H1 (cell line): ENCODE results near the gene GRB14. TPM values are rescaled to one million over a fixed set of nuclear protein-coding genes. Genes with fewer than 3 reads are reported as not detected.

Experiments
- CTCF ChIA-PET: fragments of 300-600 bp; sonication (Branson Sonifier 250); formaldehyde crosslinking; loops from one replicate; lab custom pipeline; 2021; ENCODE audit not compliant: partially characterized antibody; lab: Charles Lee
- POLR2A ChIA-PET: fragments of 300-600 bp; sonication (Branson Sonifier 250); formaldehyde crosslinking; loops from one replicate; lab custom pipeline; 2021; ENCODE audit warnings: inconsistent platforms; ENCODE audit not compliant: partially characterized antibody; lab: Charles Lee
- DNase-seq, 2 experiments: peaks; one replicate each; pipeline versions ENCODE4 v3.0.0 to v3.0.0-alpha.2; 2010 to 2022; ENCODE audit warnings: low spot score in 2 of 2, low read depth in 1 of 2, mixed read lengths in 1 of 2
- FAIRE-seq: peaks from 2 replicates; lab custom pipeline; 2011; peaks lifted over from hg19 to GRCh38; lab: Jason Lieb, UNC
- H2AFZ ChIP-seq: 2 replicates; pipeline ENCODE4 v1.8.1; 2012; ENCODE audit warnings: low read length, inconsistent platforms
- H2AK5ac ChIP-seq: 2 replicates; pipeline ENCODE4 v1.6.1; 2013; ENCODE audit warnings: low read depth, low read length
- H2BK120ac ChIP-seq: replicated peaks from 2 replicates; pipeline ENCODE3; 2013; ENCODE audit warnings: low read depth, low read length, inconsistent platforms
- H2BK12ac ChIP-seq: 2 replicates; pipeline ENCODE4 v1.6.1; 2013; ENCODE audit warnings: low read depth, low read length
- H2BK15ac ChIP-seq: 2 replicates; pipeline ENCODE4 v1.6.1; 2013; ENCODE audit warnings: low read length
- H2BK20ac ChIP-seq: 2 replicates; pipeline ENCODE4 v1.6.1; 2013; ENCODE audit warnings: low read length
- H2BK5ac ChIP-seq: 2 replicates; pipeline ENCODE4 v1.6.1; 2013; ENCODE audit warnings: low read depth, low read length
- H3K14ac ChIP-seq: 2 replicates; pipeline ENCODE4 v1.6.1; 2013; ENCODE audit warnings: inconsistent platforms; ENCODE audit not compliant: insufficient read length
- H3K18ac ChIP-seq: 2 replicates; pipeline ENCODE4 v1.6.1; 2013; ENCODE audit warnings: low read length; ENCODE audit errors: extremely low read depth
- H3K23ac ChIP-seq: 2 replicates; pipeline ENCODE4 v1.6.1; 2013; ENCODE audit warnings: inconsistent platforms; ENCODE audit not compliant: insufficient read length
- H3K23me2 ChIP-seq: 2 replicates; pipeline ENCODE4 v1.6.1; 2013; ENCODE audit warnings: low read depth, low read length
- H3K27ac ChIP-seq: 2 replicates; pipeline ENCODE4 v1.6.1; 2011; ENCODE audit warnings: low read depth, low read length, inconsistent platforms
- H3K27me3 ChIP-seq, 4 experiments: replicated peaks in 1 of 4; 1 replicate in 1 of 4; 2 replicates in 3 of 4; pipeline versions ENCODE4 v1.6.1 to v1.8.1; 2011 to 2013; ENCODE audit warnings: low read length in 3 of 4, mild to moderate bottlenecking in 3 of 4, inconsistent platforms in 2 of 4, mixed read lengths in 2 of 4, moderate library complexity in 1 of 4; ENCODE audit not compliant: control insufficient read depth in 3 of 4, insufficient read depth in 3 of 4; ENCODE audit errors: extremely low read depth in 1 of 4
- H3K36me3 ChIP-seq, 4 experiments: 2 replicates each; pipeline versions ENCODE4 v1.6.1 to v1.8.1; 2011 to 2013; ENCODE audit warnings: mild to moderate bottlenecking in 4 of 4, low read length in 3 of 4, moderate library complexity in 2 of 4, control low read depth in 1 of 4, inconsistent platforms in 1 of 4; ENCODE audit not compliant: insufficient read depth in 4 of 4, control insufficient read depth in 2 of 4
- H3K4ac ChIP-seq: replicated peaks from 2 replicates; pipeline ENCODE3; 2013; ENCODE audit warnings: low read length, low read depth, mixed read lengths, inconsistent platforms; ENCODE audit not compliant: insufficient read length
- H3K4me1 ChIP-seq, 4 experiments: replicated peaks in 1 of 4; 1 replicate in 1 of 4; 2 replicates in 3 of 4; pipeline versions ENCODE4 v1.6.1 to v1.8.1; 2011 to 2013; ENCODE audit warnings: low read length in 3 of 4, inconsistent platforms in 2 of 4, mixed read lengths in 1 of 4; ENCODE audit not compliant: insufficient read depth in 4 of 4, control insufficient read depth in 3 of 4
- H3K4me2 ChIP-seq, 2 experiments: 2 replicates each; pipeline versions ENCODE4 v1.6.1 to v1.8.1; 2011 to 2013; ENCODE audit warnings: low read depth in 2 of 2, low read length in 2 of 2, control low read depth in 1 of 2, inconsistent platforms in 1 of 2, mild to moderate bottlenecking in 1 of 2; ENCODE audit not compliant: insufficient read depth in 1 of 2
- H3K4me3 ChIP-seq, 4 experiments: fragments of 200-600, 300-600 bp in 1 of 4; sonication (generic), shearing (Covaris generic), sonication (Bioruptor Twin) in 1 of 4; 2 replicates each; pipeline versions ENCODE4 v1.5.1 to v1.8.1; 2011 to 2016; ENCODE audit warnings: low read length in 4 of 4, low read depth in 3 of 4, control low read depth in 2 of 4, inconsistent platforms in 2 of 4, mild to moderate bottlenecking in 2 of 4, mixed read lengths in 1 of 4, moderate library complexity in 1 of 4; ENCODE audit not compliant: insufficient read depth in 2 of 4; ENCODE audit errors: extremely low read depth in 1 of 4
- H3K56ac ChIP-seq: replicated peaks from 2 replicates; pipeline ENCODE3; 2013; ENCODE audit warnings: low read depth, mild to moderate bottlenecking, mixed read lengths, low read length, inconsistent platforms; ENCODE audit not compliant: insufficient read length
- H3K79me1 ChIP-seq: 2 replicates; pipeline ENCODE4 v1.6.1; 2013; ENCODE audit warnings: low read depth, low read length, control low read depth
- H3K79me2 ChIP-seq, 2 experiments: 2 replicates each; pipeline versions ENCODE4 v1.6.1 to v1.8.1; 2012 to 2013; ENCODE audit warnings: low read length in 2 of 2, mild to moderate bottlenecking in 2 of 2, inconsistent platforms in 1 of 2; ENCODE audit not compliant: insufficient read depth in 2 of 2, control insufficient read depth in 1 of 2
- H3K9ac ChIP-seq, 4 experiments: replicated peaks in 1 of 4; 1 replicate in 1 of 4; 2 replicates in 3 of 4; pipeline versions ENCODE4 v1.6.1 to v1.8.1; 2011 to 2013; ENCODE audit warnings: low read depth in 3 of 4, low read length in 3 of 4, control low read depth in 2 of 4, mild to moderate bottlenecking in 2 of 4, moderate library complexity in 2 of 4, inconsistent platforms in 1 of 4; ENCODE audit errors: extremely low read depth in 1 of 4
- H3K9me3 ChIP-seq, 2 experiments: 2 replicates each; pipeline versions ENCODE4 v1.6.1 to v1.8.1; 2012 to 2013; ENCODE audit warnings: mild to moderate bottlenecking in 2 of 2, moderate library complexity in 2 of 2, control low read depth in 1 of 2, inconsistent platforms in 1 of 2, low read depth in 1 of 2, low read length in 1 of 2, mixed read lengths in 1 of 2; ENCODE audit not compliant: insufficient read depth in 2 of 2
- H4K20me1 ChIP-seq, 2 experiments: replicated peaks in 1 of 2; 2 replicates each; pipeline versions ENCODE3 to v1.8.1; 2011 to 2013; ENCODE audit warnings: inconsistent platforms in 2 of 2, low read length in 2 of 2, mild to moderate bottlenecking in 1 of 2; ENCODE audit not compliant: insufficient read depth in 2 of 2, control insufficient read depth in 1 of 2
- H4K5ac ChIP-seq: 2 replicates; pipeline ENCODE4 v1.6.1; 2013; ENCODE audit warnings: low read length, low read depth, mixed read lengths, inconsistent platforms; ENCODE audit not compliant: insufficient read length
- H4K8ac ChIP-seq: 2 replicates; pipeline ENCODE4 v1.8.0; 2013; ENCODE audit warnings: mild to moderate bottlenecking, moderate library complexity, low read length, inconsistent platforms; ENCODE audit not compliant: insufficient read depth; ENCODE audit errors: extremely low read depth
- H4K91ac ChIP-seq: replicated peaks from 2 replicates; pipeline ENCODE3; 2013; ENCODE audit warnings: low read length, mixed read lengths, inconsistent platforms; ENCODE audit not compliant: insufficient read length
- EP300 ChIP-seq, 2 experiments: IDR thresholded peaks; 1 replicate in 1 of 2; 2 replicates in 1 of 2; pipeline ENCODE4 v1.6.1; 2011 to 2012; ENCODE audit warnings: low read depth in 2 of 2, low read length in 2 of 2, mild to moderate bottlenecking in 2 of 2, borderline replicate concordance in 1 of 2, inconsistent platforms in 1 of 2, moderate library complexity in 1 of 2
- GABPA ChIP-seq: IDR thresholded peaks from 2 replicates; pipeline ENCODE4 v1.6.1; 2011; ENCODE audit warnings: mild to moderate bottlenecking, low read length, moderate library complexity, borderline replicate concordance; ENCODE audit not compliant: insufficient read depth
- HDAC2 ChIP-seq, 2 experiments: fragments of 300-600 bp in 1 of 2; sonication (generic) in 1 of 2; IDR thresholded peaks; 2 replicates each; pipeline ENCODE4 v1.6.1; 2011 to 2012; ENCODE audit warnings: low read depth in 2 of 2, low read length in 2 of 2, mild to moderate bottlenecking in 2 of 2, moderate library complexity in 2 of 2, borderline replicate concordance in 1 of 2, inconsistent platforms in 1 of 2
- WGBS, 2 experiments: shearing (Covaris generic) in 1 of 2; methylation state at CpG; one replicate each; pipeline versions ENCODE4 v1.1.6 to v1.1.7; 2013 to 2015; ENCODE audit warnings: low lambda C conversion rate in 2 of 2, mixed read lengths in 2 of 2, inconsistent platforms in 1 of 2, low coverage in 1 of 2, missing lambda C conversion rate in 1 of 2; ENCODE audit not compliant: insufficient replicate concordance in 2 of 2, insufficient coverage in 1 of 2, insufficient read length in 1 of 2; ENCODE audit errors: extremely low coverage in 1 of 2, missing lambda C conversion rate in 1 of 2; 5-methylcytosine and 5-hydroxymethylcytosine counted together
- polyA plus RNA-seq, 7 experiments: library from polyadenylated mRNA; depleted of rRNA in 3 of 7; stranded (reverse) in 5 of 7; unstranded in 2 of 7; fragments of >200 nt in 5 of 7; fragments of 200-250 nt in 2 of 7; gene quantifications; 1 replicate in 5 of 7; 2 replicates in 1 of 7; 4 replicates in 1 of 7; pipeline versions ENCODE4 v1.2.1 to v1.2.3, GENCODE V29; 2011 to 2013; ENCODE audit warnings: missing spikeins in 2 of 7, mixed read lengths in 2 of 7
- total RNA-seq: library from RNA; stranded (reverse); fragmentation: NEBNext Ultra II Directional; extraction: Animal tissue kit (Norgen Biotek cat#: 25700); gene quantifications from 2 replicates; pipeline ENCODE4 v1.2.1, GENCODE V29; 2021

Gene GRB14
- total and polyA plus RNA-seq, 2 of the 8 experiments (the other 6 are each of a cell fraction or from before 2014, with no cell fraction given) = 2.5 to 11.6 TPM

- Histone ChIP-seq H3K4me1 (0 out of 7 replicates have a peak, but pooled peaks cover 0 to 3% (median 0%) of the 10 kb centered on the region in 4 experiments), H3K9me3 (no peaks in the 10 kb centered on the region), H3K9ac (no peak overlapping the region), H3K56ac (no peak overlapping the region), H2BK120ac (no peak overlapping the region), H2BK20ac (no peak overlapping the region), H4K8ac (no peak overlapping the region), H2BK12ac (no peak overlapping the region), H3K23ac (no peak overlapping the region), H2AK5ac (no peak overlapping the region), H3K23me2 (no peaks in the 10 kb centered on the region), H3K4me2 (no peak overlapping the region), H3K79me1 (no peaks in the 10 kb centered on the region), H2AFZ (no peak overlapping the region), H3K14ac (no peak overlapping the region), H3K27ac (no peak overlapping the region), H3K4me3 (no peak overlapping the region), H3K27me3 (no peaks in the 10 kb centered on the region), H4K5ac (no peak overlapping the region), H3K36me3 (no peaks in the 10 kb centered on the region), H4K91ac (no peak overlapping the region), H3K18ac (no peak overlapping the region), H2BK15ac (no peak overlapping the region), H2BK5ac (no peak overlapping the region), H4K20me1 (no peaks in the 10 kb centered on the region), H3K4ac (no peak overlapping the region), H3K79me2 (no peaks in the 10 kb centered on the region)
- FAIRE-seq (no peak), DNase-seq (no peak)
- POLR2A ChIA-PET = no interaction called here
- CTCF ChIA-PET = interaction anchor here (1.1 to 3.3 kb wide), 3 partner anchors 22 to 1333 kb away, joined by 4 to 13 read pairs (median 4); no protein-coding TSS in a partner anchor
- WGBS, 2 experiments = 93% methylated on average over 2 of the region's 2 CpGs; no CpG with 5 or more reads in 1 of the 2 experiments
- TF ChIP-seq GABPA (no peak), HDAC2 (IDR thresholded peaks at IDR 0.05; ENCODE audit: borderline replicate concordance in 1 of 2, low read depth in 2 of 2, low read length in 2 of 2) (no peak), EP300 (IDR thresholded peaks at IDR 0.05; ENCODE audit: borderline replicate concordance in 1 of 2, low read depth in 2 of 2, low read length in 2 of 2) (no peak)
These were observed 105.5 kb downstream of the GRB14 start for GRCh38 chr2:164515734-164516133.
